Measurements from ENCODE around the gene MAPK4. TPM values are rescaled to one million over a fixed set of nuclear protein-coding genes. Genes with fewer than 3 reads are reported as not detected.

The MAPK4 gene
- total RNA-seq, 3 donors from 2014 or later: 0.41 to 9.9 (median 0.43) TPM

DNA sequence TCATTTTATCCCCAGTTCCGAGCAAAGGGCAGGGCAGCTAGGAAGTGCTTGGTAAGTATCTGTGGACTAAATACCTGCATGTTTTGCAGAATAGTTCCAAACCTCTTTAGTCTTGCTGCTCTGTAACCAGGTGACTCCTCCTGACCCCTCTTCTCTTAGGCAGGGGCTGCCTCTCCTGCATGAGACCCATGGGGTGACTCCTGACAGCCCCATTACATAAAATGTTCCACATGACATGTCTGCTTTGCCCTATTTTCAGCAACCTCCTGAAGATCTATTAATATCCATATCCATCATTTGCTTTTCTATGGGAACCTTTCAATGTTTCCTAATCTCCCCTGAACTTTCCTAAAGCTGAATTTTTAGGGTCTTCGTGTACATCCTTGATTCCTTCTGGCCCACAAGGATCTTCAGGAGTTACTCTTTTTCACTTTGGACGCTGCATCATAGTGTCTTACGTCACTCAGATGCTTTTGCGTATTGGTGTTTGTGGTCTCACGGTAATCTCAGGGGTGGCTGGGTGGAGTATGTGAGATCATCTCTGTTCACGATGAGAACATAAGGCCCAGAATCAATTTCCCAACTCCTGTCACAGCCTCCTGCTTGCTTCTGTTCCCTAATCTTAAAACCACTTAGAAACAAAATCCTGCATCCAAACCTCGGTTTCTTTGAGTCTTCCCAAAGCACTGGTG, 76.6 kb downstream of the MAPK4 start:
- Histone ChIP-seq H3K36me3 (ENCODE audit: low read depth) (no peaks in the 10 kb centered on the region), H3K4me1 (ENCODE audit: low read depth) (peaks cover 4% of the 10 kb centered on the region), H3K4me3 (no peak overlapping the region), H3K9me3 (no peaks in the 10 kb centered on the region)
- no peak for ATAC-seq
- DNase-seq: no peak
- TF ChIP-seq, protein P1, sequence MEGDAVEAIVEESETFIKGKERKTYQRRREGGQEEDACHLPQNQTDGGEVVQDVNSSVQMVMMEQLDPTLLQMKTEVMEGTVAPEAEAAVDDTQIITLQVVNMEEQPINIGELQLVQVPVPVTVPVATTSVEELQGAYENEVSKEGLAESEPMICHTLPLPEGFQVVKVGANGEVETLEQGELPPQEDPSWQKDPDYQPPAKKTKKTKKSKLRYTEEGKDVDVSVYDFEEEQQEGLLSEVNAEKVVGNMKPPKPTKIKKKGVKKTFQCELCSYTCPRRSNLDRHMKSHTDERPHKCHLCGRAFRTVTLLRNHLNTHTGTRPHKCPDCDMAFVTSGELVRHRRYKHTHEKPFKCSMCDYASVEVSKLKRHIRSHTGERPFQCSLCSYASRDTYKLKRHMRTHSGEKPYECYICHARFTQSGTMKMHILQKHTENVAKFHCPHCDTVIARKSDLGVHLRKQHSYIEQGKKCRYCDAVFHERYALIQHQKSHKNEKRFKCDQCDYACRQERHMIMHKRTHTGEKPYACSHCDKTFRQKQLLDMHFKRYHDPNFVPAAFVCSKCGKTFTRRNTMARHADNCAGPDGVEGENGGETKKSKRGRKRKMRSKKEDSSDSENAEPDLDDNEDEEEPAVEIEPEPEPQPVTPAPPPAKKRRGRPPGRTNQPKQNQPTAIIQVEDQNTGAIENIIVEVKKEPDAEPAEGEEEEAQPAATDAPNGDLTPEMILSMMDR (IDR thresholded peaks at IDR 0.05): no peak
- intact Hi-C loops (cut with DNase I, micrococcal nuclease): no loop called here

- Histone ChIP-seq H3K4me3 (no peak overlapping the region), H3K9me3 (no peaks in the 10 kb centered on the region), H3K4me1 (ENCODE audit: low read depth) (no peaks in the 10 kb centered on the region), H3K36me3 (ENCODE audit: low read depth) (no peaks in the 10 kb centered on the region)
- DNase-seq: no peak
- no peak for ATAC-seq
- intact Hi-C loops (cut with DNase I, micrococcal nuclease): no loop called here
- TF ChIP-seq, protein P1 (IDR thresholded peaks at IDR 0.05): no peak
Measured at GRCh38 chr18:50638016-50638883, 78.4 kb downstream of the MAPK4 start.

- no peaks in the 10 kb centered on the region for H3K36me3 ChIP-seq (ENCODE audit: low read depth)
- no peak for DNase-seq
- no peaks in the 10 kb centered on the region for H3K9me3 ChIP-seq
- TF ChIP-seq, protein P1 (IDR thresholded peaks at IDR 0.05): no peak
- intact Hi-C loops (cut with DNase I, micrococcal nuclease): no loop called here
- H3K4me3 ChIP-seq: no peak overlapping the region
- no peak for ATAC-seq
- H3K4me1 ChIP-seq (ENCODE audit: low read depth): no peaks in the 10 kb centered on the region
Measured at GRCh38 chr18:50638884-50639420, 79.1 kb downstream of the MAPK4 start.

DNA sequence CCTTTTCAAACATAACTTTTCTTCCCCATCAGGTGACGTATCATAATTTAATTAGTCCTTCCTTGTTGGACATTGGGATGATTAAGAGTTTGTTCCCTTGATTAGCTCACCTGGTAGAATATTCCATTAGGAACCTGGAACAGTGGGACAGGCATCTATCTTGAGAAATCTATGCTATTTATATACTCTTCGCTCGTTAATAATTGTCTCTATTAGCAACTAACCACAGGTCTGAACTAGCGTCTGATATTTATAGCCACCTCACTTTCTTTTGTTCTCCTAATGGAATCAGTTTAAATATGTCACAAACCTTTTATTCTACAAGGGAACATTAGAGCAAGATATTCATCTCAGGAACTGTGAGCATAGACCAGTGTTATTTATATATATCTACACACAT, 79.8 kb downstream of the MAPK4 start:
- TF ChIP-seq, protein P1 (IDR thresholded peaks at IDR 0.05): no peak
- H3K4me3 ChIP-seq: no peak overlapping the region
- intact Hi-C loops (cut with DNase I, micrococcal nuclease): no loop called here
- no peak for DNase-seq
- H3K4me1 ChIP-seq (ENCODE audit: low read depth): no peaks in the 10 kb centered on the region
- no peak for ATAC-seq
- H3K9me3 ChIP-seq: no peaks in the 10 kb centered on the region
- no peaks in the 10 kb centered on the region for H3K36me3 ChIP-seq (ENCODE audit: low read depth)

GRCh38 chr18:50642439-50642838, 82.6 kb downstream of the MAPK4 start:
- ATAC-seq (no peak), DNase-seq (no peak)
- H3K4me1 ChIP-seq (ENCODE audit: low read depth): no peaks in the 10 kb centered on the region
- no peaks in the 10 kb centered on the region for H3K9me3 ChIP-seq
- no peaks in the 10 kb centered on the region for H3K36me3 ChIP-seq (ENCODE audit: low read depth)
- intact Hi-C loops (cut with DNase I, micrococcal nuclease): no loop called here
- TF ChIP-seq, protein P1 (IDR thresholded peaks at IDR 0.05): no peak
- H3K4me3 ChIP-seq: no peak overlapping the region

All from mucosa of descending colon (tissue), 3 donors.